ENCODE data around the gene PRSS2. TPM values are rescaled to one million over a fixed set of nuclear protein-coding genes. Genes with fewer than 3 reads are reported as not detected.

PRSS2 gene
- total and polyA plus RNA-seq, 2 donors (not counting 3 experiments of a cell fraction or from before 2014, with no cell fraction given) = 0.25 TPM; not detected in 1

DNA sequence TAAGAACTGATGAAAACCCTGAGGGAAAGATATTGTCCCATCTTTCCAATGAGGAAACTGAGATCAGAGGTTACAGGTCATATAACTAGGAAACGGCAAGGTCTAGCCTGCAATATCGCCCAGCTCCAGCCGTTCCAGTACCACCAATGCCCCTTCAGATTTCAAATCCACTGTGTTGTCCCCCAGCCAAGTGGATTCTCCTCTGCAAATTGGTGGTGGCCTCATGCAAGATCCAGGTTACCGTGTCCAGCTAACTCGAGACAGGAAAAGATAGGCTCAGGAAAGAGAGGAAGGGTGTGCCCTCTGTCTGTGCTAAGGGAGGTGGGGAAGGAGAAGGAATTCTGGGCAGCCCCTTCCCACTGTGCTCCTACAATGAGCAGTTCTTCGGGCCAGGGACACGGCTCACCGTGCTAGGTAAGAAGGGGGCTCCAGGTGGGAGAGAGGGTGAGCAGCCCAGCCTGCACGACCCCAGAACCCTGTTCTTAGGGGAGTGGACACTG, 25.3 kb downstream of the PRSS2 start:
- Histone ChIP-seq H3K9ac (replicated peaks; ENCODE audit: extremely low read depth, insufficient read depth, low read length) (peak overlapping the region; percentile 76), H2AFZ (ENCODE audit: low read depth, low read length) (peak overlapping the region; percentile 45), H3K27me3 (ENCODE audit: control insufficient read depth in 2 of 2, insufficient read depth in 2 of 2, low read length in 2 of 2) (no peaks in the 10 kb centered on the region), H3K36me3 (ENCODE audit: control insufficient read depth in 2 of 2, extremely low read depth in 1 of 2, insufficient read depth in 2 of 2, low read length in 2 of 2) (no peaks in the 10 kb centered on the region), H3K4me3 (replicated peaks in 1 of 3; ENCODE audit: insufficient read depth in 1 of 3, low read depth in 1 of 3, low read length in 3 of 3) (peak overlapping the region; percentile 62 to 76 (median 69)), H3K79me2 (ENCODE audit: control insufficient read depth, insufficient read depth, low read length) (peaks cover 55% of the 10 kb centered on the region), H3K27ac (ENCODE audit: insufficient read depth, low read depth, low read length) (peak overlapping the region; percentile 63), H3K9me3 (replicated peaks; ENCODE audit: control insufficient read depth, insufficient read depth, low read length) (no peaks in the 10 kb centered on the region), H3K4me2 (ENCODE audit: insufficient read depth, low read length) (peak overlapping the region; percentile 64), H3K4me1 (ENCODE audit: control insufficient read depth, extremely low read depth, insufficient read depth, low read length) (peaks cover 28% of the 10 kb centered on the region), H4K20me1 (replicated peaks; ENCODE audit: control insufficient read depth, extremely low read depth, insufficient read depth, low read length) (no peaks in the 10 kb centered on the region), H3K9me1 (replicated peaks; ENCODE audit: control insufficient read depth, extremely low read depth, insufficient read depth, low read length) (no peaks in the 10 kb centered on the region)
- ChIA-PET CTCF (interaction anchor here (1.4 to 20.4 kb wide), 5 partner anchors 13 to 209 kb away, joined by 4 to 425 read pairs (median 7); no protein-coding TSS in a partner anchor), POLR2A (interaction anchor here (1.8 kb wide), 1 partner anchor 12 kb away, joined by 7 read pairs; no protein-coding TSS in a partner anchor)
- intact Hi-C loops (cut with micrococcal nuclease) (loop anchor here (1.0 to 5.0 kb wide), 2 partner anchors 12 to 84 kb away; no protein-coding TSS in a partner anchor), dilution Hi-C loops (cut with MboI; ENCODE audit: extremely low pct_ligation_motif_present, low sequenced_read_pairs) (no loop called here)
- FAIRE-seq = no peak
- no peak for DNase-seq (ENCODE audit: low read depth, low spot score)
- TSS peak; percentile 13 for BruUV-seq (replicated peaks)
- TF ChIP-seq MYC (IDR thresholded peaks at IDR 0.05; ENCODE audit: low read depth, low read length) (no peak), EZH2 (IDR thresholded peaks at IDR 0.05; ENCODE audit: borderline replicate concordance, low read depth, low read length, severe bottlenecking) (no peak), FOS (IDR thresholded peaks at IDR 0.05; ENCODE audit: borderline replicate concordance, insufficient read depth, low read length) (no peak), POLR2AphosphoS5 (IDR thresholded peaks at IDR 0.05; ENCODE audit: insufficient read depth, low read depth, low read length) (no peak), GATA2 (IDR thresholded peaks at IDR 0.05; ENCODE audit: insufficient read depth, insufficient read length, low read depth, low read length) (peak; percentile 13)
